ENCODE data around the gene COPS9.

- TF ChIP-seq POLR2AphosphoS5 (IDR thresholded peaks at IDR 0.05; ENCODE audit: low read depth, low read length) = no peak
- TF ChIP-seq TAF1 (IDR thresholded peaks at IDR 0.05; ENCODE audit: borderline replicate concordance, insufficient read depth, low read length) = no peak
- TF ChIP-seq SIN3A (IDR thresholded peaks at IDR 0.05; ENCODE audit: borderline replicate concordance, insufficient read depth, low read length) = no peak
- no peak for TF ChIP-seq REST (IDR thresholded peaks at IDR 0.05; ENCODE audit: insufficient read depth in 1 of 2, low read depth in 2 of 2, low read length in 2 of 2)
Measured at GRCh38 chr2:240161087-240161750, 25.1 kb upstream of the COPS9 start.
